Activated effector memory CD4-positive, alpha-beta T cell treated with Interleukin-2 at 50 U/mL for 16 hours (primary cell): ENCODE results near the gene CD52.

Source experiments
- DNase-seq: peaks from one replicate; pipeline ENCODE4 v3.0.0-alpha.2; 2020

Gene CD52

DNA sequence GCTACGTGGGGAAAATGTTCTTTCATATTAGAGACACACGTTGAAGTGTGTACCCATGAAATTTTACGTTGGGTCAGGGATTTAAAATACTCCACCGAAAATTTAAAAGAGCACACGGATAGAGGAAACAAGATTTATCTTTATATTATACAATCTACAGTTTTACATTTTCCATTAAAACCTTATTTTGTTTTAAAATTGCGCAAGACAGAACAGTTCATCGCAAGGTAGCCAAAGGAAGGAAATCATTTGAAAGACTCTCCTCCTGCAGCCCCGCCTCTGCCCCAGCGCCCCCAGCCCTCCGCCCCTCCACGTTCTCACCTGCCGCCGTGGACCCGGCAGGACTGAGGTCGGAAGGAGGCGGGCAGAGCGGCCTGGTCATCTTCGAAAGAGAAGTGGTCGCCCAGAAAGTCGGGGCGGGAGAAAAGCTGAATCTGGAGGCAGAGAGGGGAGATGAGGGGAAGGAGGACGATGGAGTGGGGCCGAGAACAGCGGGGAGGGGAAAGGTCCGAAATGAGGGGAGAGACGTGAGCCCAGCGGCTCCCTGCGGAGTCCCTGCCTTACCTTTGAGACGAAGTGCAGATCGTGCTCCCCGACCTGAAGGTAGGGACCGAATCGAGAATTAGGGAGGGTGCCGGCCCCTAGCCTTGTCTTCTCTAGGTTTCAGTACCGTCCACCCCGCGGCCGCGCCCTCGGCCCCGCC lies 18.2 kb downstream of the CD52 start:
- no peak for DNase-seq

DNA sequence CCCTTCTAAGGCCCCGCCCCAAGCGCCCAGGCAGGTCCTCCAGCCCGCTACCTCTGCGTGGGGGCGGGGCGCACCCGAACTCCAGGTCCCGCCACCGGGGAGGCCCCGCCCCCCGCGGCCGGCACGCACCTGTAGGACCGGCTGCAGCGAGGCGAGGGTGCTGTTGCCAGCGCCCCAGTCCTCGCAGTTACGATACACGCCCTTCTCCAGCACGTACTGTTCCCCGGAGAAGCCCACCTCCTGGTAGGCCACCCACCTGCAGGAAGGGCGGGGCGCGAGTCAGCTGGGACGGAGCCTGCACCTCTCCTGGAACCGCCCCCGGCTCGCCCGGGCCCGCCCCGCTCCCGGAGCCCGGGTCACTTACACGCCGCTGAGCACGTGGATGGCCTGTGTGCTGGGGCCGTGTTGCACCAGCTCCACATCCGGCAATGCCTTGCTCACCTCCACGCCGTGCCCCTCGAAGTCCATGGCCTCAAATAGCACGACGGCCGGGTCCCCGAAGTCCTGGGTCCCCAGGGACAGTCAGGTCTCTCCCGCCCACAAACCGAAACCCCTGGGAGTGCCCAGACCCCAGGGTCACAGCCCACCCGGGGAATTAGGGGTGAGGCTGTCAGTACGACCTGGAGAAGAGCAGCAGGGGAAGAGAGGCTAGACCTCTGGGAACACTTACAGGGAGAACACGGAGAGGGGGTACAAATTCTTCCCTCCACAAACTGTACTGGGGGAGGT lies 18.9 kb downstream of the CD52 start:
- peak; percentile 85 for DNase-seq

DNA sequence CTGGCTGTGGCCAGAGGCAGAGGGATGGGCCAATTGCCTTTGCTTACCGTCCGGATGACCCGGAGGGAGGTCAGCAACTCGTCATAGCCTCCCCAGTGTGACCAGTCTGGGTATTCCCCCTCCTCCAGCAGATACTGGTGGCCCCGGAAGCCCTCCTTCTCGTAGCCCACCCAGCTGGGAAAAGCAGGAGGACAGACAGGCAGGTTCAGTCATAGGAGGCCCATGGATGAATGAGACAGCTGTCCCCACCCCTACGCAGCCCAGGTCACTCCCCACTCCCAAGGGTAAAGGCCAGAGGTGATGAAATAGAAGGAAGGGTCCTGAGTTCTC lies 19.4 kb downstream of the CD52 start:
- DNase-seq = no peak

DNA sequence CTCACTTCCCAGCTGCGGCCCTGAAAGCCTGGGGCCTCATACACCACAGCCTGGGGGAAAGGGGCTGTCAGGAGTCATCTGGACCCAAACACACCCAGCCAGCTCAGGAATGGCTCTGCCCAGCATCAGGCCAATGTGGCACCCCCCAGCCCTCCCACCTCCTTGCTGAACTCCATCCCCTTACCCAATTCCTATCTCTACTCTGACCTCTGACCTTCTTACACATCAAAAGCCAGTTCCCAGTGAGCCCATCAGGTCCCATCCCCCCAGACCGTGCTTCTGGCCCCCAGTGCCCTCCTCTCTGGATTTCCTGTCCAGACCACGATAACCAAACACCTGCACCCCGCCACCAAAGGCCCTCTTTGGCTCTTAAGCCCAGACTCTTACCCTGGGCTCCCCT lies 19.9 kb downstream of the CD52 start:
- DNase-seq = no peak

DNA sequence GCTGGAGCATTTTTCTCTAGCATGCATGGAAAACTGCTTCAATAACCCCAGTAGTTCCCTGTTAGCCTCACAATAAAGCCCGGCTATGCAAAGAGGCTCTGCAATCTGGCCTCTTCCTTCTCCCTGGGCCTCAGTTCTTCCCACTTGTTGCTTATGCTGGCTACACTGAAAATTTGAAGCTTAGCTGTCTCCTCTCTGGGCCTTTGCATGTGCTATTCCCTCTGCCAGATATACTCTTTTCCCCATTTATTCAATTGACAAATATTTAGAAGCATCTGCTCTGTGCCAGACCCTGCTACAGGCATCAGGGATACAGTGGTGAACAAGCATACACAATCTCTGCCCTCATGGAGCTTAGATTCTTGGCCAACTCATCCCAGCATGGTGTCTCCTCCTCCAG lies 20.9 kb downstream of the CD52 start:
- DNase-seq = no peak

DNA sequence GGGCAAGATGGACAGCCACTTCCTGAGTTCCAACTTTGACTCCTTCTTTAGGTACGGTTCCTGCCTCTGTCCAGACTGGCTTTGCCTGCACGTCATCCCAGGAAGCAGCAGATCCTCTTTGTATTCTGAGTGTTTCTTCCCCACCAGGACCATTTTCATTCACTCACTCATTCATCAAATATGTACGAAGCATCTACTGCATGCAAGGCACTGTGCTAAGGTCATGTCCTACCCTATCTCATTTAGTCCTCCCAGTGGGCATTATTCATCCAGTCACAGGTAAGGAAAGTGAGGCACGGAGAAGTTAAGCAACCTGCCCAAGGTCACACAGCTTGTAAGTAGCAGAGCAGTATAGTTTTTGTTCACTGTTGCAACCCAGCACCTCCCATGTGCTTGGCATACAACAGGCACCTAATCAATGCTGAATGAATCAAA lies 22.3 kb downstream of the CD52 start:
- DNase-seq = no peak

DNA sequence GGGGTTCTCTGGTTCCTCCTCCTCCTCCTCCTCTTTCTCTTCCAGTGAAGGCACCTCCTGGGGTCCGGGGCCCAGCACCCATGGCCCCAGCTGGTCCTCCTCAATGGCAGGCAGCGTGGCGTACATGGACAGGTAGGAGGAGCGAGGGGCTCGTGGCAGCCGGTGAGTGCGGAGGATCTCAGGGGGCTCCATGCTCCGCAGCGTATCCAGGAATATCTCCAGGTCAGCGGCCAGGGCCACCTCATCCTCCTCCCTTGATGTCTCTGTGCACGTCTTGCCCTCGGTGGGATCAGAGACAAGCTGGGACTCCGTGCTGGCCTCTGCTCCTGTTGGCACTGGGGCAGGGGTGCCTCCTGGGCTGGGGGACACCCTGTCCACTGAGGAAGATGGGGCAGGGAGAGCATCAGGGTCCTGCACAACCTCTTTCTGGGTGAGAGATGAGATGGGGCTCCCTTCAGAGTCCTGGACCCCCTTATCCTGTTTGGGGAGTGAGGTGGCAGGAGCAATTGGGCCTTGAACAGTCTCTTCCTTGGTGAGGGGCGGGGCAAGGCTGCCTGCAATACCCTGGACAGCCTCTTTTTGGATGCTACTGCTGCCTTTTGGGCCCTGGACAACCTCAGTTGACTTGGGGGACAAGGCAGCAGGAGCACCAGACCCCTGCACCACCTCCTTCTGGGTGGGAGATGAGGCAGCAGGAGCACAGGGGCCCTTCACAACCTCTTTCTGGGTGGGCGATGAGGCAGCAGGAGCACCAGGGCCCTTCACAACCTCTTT lies 26.6 kb downstream of the CD52 start:
- DNase-seq = no peak

DNA sequence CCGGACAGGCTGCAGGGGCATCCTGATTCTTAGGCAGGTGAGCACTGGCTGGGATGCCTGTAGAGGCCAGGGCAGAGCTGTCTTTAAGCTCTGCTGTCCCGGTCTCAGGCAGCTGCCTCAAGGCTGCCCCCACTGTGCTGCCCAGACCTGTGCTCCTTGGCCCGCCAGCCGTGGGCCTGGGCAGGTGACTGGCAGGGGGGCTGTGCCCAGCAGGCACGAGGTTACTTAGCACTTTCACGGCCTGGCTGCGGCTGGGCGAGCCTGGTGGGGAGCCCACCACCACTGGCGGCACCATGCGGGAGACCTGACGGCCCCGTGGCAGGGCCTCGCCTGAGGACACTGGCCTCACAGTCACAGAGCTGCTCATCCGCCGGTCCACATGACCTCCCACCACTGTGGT lies 28.0 kb downstream of the CD52 start:
- no peak for DNase-seq

DNA sequence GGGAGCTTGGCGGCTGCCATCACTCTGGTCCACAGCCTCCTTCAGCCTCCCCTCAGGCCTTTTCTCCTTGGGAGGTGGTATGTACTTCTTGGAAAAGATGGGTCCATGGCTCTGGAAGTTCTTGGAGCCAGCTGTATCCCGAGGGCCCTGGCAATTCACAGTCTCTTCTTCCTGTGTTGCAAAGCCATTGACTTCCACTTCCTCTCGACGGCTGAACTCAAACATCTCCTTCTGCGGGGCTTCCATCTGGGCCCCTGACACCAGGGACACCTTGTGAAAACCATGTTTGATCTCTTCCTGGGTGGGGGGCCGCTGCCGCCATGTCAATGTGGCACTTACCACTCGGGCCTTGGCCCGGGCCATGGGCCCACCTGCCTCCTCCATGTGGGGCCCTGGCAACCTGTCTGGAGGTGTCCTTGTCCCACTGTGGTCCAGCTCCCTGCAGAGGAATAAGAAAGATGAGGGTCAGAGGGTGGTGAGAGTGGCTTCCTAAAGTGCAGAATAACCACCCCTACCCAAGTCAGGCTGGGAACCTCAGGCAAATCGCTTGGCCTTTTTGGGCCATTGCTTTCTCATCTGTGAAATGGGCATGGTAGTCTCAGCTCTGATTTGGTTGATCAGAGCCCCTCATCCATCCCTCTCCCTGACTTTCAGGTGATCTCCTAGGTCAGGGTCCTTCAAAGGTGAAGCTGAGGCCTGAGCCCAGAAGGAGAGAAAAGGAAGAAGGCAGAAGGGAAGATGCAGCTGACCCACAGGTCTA lies 28.7 kb downstream of the CD52 start:
- no peak for DNase-seq

DNA sequence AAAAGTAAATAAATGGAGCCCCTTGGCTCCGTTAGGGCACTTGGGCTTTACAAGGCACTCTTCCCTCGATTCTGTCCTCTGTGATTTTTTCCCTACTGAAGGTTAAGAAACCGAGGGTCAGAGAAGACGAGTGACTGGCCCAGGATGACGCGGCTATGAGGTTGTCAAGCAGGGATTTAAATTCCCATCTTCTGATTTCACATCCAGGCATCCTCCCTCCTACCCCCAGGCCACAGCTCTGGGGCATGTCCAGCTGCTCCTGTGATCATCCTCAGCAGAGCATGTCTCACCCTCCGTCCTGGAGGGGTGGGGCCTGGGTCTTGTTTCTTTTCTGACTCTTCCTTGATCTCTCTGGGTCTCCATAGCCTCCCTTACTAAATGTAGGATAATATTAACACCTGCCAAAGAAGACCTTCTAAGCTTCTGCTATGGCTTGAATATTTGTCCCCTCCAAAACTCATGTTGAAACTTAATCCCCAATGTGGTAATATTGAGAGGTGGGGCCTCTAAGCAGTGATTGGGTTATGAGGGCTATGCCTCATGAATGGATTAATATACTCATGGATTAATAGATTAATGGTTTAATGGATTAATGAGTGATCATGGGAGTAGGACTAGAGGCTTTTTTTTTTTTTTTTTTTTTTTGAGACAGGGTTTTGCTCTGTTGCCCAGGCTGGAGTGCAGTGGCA lies 31.6 kb downstream of the CD52 start:
- DNase-seq = no peak

DNA sequence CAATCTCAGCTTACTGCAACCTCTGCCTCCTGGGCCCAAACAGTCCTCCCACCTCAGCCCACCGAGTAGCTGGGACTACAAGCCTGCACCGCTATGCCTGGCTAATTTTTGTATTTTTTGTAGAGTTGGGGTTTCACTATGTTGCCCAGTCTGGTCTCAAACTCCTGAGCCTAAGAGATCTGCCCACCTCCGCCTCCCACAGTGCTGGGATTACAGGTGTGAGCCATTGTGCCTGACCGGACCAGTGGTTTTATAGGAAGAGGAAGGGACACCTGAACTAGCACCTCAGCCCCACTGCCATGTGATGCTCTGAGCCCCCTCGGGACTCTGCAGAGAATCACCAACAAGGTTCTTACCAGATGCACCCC lies 32.1 kb downstream of the CD52 start:
- no peak for DNase-seq

DNA sequence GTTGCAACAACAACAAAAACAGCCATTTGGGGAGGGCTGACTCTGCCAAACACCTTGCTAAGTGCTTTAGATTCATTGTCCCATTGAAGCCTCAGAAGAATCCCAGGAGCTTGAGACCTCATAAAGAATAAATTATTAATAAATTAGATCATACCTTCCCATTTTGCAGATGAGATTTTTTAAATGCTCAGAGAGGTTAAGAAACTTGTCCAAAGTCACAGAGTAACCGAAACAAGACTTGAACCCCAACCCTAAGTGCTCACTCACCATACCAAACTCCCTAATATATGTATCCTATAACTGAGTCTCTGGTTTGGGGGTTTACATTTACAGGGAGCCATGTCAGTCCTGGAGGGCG lies 32.6 kb downstream of the CD52 start:
- no peak for DNase-seq

DNA sequence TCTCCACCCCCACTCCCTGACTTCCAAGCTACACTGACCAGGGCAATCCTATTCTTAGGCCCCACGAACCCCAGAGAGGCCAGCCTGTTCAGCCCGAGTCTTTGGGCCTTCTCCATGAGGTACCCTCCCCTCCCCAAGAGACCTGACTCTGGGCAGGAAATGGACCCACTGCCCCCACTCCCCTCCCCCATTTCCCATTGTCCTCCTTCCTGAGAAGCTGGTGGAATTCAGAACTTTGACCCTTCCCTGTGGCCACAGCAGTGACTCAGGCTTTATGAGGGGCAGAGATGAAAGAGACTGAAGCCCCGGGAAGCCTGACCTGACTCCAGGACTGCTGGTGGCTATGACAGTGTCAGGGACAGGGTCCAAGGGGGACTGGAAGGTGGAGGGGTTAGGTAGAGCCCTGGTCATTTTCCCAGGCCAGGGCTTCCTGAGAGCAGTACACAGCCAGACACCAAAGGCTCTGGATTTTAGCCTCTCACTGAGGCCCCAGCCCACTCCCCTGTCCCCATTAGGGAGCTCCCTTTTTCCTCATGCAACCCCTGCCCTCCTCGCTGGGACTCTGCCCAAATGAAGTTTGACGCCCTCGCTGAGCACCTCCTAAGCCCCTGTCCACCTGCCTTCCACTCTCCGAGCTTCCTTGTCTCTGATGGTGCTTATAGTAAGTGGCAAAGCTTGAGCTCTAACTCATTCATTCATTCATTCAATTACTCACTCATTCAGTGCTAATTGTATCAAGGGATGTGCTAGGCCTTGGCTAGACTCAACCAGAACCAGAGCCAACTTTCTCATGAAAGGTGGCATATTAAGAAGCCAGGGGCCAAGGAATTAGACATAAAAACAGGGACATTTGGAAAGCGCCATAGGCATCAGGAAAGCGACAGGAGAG lies 33.2 kb downstream of the CD52 start:
- no peak for DNase-seq

DNA sequence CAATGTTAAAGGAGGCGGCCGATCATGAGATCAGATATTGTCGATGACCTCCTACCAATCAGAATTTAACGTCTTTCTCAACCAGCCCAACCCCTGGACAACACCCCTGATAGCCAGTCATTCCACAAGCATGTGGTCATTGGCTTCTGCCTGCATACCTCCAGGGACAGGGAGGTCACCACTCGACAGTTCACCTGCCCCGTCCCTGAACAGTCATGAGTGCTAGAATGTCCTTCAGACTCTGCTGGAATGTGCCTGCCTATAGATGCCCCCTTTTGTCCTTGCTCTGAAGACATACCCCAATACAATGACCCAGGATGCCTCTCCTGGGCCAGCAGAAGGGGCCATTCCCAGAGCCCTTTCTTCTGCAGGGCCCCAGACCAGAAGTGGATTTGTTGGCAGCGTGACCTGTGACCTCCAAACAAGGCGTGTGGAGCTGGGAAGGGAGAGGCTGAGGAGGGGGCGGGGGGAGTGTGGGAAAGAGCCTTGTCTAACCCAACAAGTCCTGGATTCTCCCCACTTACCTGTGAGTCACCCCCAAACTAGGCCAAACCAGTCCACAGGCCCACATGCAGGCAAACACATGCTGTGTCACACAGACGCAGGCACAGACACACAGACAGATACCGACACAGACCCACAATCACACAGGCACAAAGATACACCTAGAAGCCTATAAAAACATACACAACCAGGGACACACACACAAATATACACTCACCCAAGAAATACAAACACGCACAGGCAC lies 34.0 kb downstream of the CD52 start:
- no peak for DNase-seq

DNA sequence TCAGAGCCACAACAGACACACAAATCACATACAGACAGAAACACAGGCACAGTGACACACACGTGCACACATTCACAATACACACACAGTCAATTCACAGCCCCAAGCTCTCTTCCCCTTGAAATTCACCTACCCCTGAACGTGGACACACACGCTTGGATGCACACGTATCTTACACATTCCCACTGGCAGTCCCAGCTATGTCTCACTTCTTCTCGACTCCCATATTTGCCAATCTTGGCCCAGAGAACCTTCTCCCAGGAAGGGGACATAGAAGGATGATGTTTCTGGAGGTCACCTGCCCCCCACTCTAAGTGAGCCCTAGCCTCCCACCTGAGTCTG lies 34.6 kb downstream of the CD52 start:
- no peak for DNase-seq

DNA sequence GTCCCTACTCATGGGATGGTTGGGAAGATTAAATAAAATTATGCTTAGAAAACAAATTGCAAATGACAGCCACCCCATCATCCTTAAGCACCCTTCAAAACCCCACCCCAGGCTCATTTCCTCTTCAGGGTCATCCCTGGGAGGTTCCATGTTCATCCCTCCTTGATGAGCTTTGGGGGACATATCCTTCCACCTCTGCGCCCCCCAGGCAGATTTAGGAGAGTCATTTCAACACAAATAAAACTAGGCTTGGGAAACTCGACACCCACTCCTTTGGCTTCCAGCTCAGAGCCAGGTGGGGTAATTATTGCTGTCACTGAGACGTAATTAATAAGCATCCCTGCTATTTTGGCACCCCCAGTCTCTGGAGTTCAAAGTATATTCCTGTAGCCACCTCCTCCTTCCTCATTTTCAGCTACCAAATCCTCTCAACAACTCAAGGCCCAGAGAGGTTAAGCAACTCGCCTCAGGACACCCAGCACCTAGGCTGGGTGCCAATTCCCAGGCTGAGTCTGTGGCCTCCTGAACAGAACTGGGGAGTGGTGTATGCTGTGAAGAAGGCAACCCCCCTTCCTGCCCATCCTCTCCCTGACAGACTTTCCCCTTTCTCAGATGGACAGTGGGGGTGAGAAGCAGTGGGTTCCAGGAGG lies 35.6 kb downstream of the CD52 start:
- DNase-seq = no peak

DNA sequence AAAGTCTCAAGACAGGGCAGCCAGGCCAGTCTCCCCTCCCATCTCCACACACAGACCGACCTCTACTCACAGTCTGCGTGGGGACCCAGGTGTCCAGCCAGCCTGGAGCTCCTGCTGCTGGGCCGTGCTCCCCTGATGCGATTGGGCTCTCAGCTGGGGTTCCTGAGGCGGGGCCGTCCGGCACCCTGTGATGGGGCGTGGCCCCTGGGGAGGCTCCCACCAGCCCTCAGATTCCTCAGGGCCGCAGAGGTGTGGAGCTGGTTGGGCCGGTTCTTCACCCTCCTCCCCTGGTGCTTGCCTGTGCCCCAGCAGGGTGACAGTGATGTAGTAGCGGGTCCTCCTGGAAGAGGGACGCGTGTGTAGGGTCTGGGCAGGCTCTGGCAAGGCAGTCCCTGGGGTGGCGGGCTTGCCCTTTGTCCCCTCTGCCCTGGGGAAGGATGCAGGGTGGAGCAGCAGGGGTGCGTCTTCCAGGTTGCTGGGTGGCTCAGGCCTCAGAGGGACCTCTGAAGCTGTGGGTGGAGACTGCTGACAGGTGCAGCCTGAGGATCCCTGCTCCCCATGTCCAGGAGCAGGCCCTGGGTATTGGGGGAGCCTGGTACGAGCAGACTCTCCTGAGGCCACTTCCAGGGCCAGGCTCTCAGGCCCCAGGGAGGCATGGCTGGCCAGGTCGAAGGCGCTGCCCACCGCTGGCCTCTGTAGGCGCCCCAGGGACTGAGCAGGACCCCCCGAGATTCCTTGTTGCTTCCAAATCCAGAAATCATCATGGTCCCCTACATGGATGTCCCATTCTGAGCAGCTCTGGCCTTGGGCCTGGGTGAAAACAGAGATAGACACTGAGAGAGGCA lies 36.4 kb downstream of the CD52 start, which contains the start of gene CRYBG2:
Gene CRYBG2, minus strand, starts transcription at position 155 of the 845 bp plus-strand sequence. CDS start 7,473 bp downstream, outside the sequence.
- no peak for DNase-seq

DNA sequence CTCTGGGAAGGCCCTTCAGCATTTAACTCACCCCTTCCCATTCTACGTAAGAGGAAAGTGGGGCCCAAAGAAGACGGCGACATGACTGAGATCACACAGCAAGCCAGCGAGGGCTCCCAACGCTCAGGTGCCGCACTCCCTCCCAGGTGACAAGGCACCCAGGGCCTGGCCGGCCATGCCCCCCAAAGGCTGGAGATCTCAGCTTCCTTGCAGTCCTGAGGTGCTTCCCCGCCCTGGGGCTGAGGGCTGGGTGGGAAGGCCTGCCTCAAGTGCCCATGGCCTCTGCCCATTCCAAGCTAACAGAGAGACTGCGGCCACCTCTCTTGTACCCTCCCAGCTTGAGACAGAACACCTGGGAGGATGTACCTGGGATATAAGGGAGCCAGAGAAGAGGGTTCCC lies 37.2 kb downstream of the CD52 start:
- DNase-seq = no peak

DNA sequence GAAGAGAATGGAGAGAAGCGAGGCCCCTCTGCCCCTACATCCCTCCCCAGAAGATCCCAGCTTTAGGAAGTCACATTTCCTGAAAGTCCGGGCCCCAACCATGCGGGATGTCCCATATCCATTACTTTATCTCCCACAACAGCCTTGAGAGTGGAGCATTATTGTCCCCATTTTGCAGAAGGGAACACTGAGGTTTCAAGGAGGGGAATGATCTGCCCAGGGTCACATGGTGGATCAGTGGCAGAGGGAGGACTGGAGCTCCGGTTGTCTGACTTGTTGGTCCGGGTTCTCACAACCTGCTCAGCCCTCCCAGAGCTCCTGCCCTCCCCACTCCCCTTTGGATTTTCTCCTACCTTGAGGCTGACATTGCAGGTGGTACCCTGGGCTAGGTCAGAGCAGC lies 38.3 kb downstream of the CD52 start:
- no peak for DNase-seq
